Stimulated activated CD8-positive, alpha-beta memory T cell treated with anti-CD3 and anti-CD28 coated beads, Interleukin-12 subunit alpha, Interleukin-12 subunit beta, amount 100 ng/mL, for 24 hours (primary cell): ENCODE data around the gene TMEM94.
A peak's percentile ranks its signal among the peaks of the same experiment; 100 is the strongest.
"Not testable (repeated sequence)": the region's sequence is repeated elsewhere in the genome, so short reads cannot be mapped to it uniquely, and the experiment has no call there.

Source experiments
- DNase-seq: peaks from one replicate; pipeline ENCODE4 v3.0.0-alpha.2; 2020; ENCODE audit errors: extremely low read depth

The TMEM94 gene

DNA sequence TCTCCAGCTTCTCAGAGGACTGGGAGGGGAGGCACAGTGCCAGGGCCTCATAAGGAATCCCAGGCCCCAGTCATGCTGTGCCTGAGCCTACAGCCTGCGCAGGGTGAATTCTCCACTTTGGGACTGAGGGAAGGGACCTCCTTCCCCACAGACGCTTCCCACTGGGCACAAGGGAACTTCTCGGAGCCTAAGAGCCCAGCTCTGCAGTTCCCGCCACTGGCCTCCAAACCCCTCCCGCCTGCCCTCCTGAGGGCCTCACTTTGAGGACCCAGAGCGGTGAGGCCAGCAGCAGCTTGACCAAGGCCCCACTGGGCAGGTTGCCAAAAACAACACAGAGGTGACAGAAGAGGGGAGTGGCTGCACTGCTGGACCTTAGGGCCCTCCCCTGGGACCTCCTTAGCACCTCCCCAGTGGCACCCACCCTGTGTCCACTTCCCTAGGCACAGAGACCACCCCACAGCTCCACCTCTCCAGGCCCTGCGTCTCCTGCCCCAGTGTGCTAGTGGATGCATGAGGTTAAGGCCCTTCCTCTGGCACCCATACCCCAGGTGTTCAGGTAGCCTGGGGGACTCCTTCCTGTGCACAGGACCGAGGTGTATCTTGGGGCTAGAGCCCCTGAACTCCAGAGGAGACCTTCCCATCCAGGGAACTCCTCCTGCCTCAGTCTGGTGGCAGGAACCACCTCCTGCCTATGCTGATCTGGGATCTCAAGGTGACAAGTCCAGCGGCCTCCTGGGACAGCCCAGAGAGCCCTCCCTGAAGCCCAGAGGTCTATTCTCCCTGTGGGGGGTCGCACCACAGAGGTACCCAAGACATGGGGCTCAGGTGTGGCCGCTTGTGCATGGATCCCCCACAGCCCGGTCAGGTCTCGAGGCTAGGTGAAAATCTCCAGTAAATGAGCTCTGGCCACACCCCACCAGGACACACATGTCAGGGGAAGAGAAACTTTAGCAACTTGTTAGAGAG lies 55.5 kb downstream of the TMEM94 start:
- no peak for DNase-seq

DNA sequence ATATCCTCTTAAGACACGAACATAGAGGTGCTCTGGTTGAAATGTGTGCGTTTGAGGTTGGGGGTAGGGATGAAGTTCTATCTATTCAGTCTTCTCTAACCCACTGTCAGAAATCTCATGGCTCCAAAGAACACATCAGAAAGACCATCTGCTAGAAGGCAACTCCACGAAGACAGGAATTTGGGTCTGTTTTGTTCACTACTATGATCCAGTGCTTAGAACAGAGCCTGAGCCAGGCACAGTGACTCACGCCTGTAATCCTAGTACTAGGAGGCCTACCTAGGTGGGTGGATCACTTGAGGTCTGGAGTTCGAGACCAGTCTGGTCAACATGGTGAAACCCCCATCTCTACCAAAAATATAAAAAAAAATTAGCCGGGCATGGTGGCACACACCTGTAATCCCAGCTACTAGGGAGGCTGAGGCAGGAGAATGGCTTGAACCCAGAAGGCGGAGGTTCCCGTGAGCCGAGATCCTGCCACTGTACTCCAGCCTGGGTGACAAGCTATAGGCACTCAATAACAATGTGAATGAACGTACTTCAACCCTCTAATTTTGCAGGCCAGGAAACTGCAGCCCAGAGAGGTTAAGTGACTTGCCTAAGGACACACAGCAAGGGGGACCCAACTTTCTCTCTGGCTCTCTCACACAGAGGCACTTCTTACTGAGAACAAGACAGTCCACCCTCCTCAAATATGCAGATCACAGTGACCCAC lies 56.6 kb downstream of the TMEM94 start:
- no peak for DNase-seq

DNA sequence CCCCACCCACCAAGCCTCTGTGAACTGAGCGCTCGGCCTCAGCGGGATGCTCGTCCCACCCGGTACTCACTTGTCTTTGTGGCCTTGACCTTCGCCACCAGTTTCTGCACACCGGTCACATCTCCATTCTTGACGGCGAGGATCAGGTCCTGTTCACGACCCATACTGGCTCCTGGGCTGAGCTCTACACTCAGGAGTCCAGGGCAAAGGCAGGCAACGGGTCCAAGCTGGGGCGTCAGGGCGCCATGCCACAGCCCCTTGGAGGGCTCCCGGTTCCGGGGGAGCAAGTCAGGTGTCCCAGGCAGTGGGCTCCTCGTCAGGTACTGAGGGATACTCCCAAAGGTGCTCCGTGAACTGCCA lies 57.2 kb downstream of the TMEM94 start:
- DNase-seq: no peak

DNA sequence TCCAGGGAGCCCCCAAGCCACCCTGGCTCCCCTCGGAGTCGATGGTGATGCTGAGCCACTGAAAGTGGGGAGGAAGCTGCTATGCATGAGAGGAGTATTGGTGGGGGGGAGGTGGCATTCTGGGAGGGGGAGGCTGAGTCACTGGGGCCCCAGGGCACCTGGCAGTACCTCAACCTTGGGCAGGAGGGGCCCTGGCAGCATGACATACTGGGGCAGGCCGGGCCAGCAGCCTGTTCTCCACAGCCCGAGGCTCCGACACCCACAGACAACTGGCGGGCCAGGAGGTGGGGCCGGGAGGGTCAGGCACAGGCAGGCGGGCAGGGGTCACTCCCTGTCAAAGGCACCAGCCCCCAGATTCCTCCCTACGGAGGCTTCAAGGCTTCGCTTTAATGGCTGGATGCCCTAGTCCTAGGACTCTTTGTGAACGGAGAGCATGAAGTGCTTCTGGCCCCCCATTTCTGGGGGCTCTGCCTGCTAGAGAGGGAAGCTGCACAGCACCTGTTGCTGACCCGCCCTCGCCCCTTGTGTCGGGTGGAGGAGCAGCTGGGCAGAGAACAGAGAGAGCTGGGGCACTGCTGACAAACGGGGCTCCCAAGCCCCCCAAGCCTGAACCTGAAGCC lies 58.0 kb downstream of the TMEM94 start:
- DNase-seq: no peak

DNA sequence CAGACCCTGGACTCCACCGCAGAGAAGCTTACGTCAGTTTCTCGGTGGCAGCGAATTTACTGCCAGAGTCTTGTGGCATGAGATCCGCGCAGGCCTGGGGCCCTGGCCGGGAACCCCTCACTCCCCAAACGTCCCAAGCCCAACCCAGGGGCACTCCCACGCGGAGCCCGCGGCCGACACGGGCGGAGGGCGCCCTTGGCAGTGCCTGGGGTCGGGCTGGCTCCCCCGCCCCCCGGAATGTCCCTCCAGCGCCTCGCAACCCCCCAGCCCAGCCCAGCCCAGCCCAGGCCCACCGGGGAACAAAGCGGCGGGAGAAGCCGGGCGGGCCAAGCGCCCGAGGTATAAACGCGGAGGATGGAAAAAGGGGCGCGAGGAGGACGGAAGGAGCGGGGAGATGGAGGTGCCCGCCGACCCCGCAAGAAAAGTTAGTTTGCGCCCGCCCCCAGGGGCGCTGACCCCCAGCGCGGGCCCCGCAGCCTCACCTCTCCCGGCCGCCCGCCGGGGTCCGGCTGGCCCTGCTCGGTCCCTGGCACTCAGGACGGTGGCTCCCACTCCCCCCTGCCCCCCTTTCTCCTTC lies 58.6 kb downstream of the TMEM94 start:
- DNase-seq: no peak

DNA sequence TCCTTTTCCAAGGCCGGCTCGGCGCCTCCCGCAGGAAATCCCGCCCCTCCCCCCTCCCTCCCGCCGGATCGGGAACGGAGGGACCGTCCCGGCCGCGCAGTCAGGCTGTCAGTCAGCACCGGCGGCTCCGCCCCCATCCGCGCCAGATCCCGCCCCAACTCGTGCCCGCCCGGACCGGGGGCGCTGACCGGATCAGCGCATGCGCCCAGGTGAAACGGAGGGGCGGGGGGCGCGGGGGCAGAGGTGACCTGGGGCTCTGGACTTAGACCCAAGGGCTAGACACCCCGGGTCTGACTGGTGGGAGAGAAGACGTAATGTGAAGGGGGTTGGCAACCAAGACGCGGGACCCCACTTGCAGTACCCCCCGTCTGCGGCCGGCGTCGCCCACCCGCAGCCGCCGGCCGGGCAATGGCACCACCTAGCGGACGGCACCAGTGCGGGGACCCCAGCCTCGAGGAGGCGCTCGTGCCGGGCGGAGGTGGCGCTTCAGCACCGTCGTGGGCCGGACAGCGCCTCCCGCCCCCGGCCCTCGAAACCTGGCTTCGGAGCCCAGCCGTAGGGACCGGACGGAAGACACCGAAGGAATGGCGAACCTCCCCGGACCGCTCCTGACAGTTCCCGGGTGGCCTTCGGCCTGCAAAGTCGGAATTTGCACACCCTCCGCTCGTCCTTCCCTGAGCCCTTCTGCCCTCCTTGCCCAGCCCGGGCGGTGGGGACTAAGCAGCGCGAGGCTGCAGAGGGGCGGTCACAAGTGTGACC lies 59.2 kb downstream of the TMEM94 start, which contains the start of gene CASKIN2:
TSS of gene CASKIN2 (minus strand) at position 42 of the 759 bp plus-strand sequence. CDS start 1,733 bp downstream, outside the sequence.
- DNase-seq: peak; percentile 61

DNA sequence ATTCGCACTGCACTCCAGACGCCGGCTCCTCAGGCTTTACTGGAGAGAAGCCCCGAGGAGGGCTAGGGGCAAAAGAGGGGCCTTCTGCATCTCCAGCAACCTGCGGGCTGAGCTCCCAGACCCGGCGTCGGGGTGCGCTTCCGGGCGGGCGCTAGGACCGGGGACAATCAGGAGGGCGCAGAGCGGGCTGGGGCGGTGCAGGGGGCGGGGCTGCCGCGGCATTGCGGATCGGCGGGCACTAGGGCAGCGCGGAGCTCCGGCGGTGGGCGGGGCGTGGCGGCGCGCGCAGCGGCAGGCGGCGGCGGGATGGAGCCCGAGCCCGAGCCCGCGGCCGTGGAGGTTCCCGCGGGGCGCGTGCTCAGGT lies 59.8 kb downstream of the TMEM94 start, which contains the start of gene TSEN54:
TSS of gene TSEN54 (plus strand) at position 274 of the 364 bp plus-strand sequence. CDS start at position 307, 33 bp downstream.
- DNase-seq: peak; percentile 89

DNA sequence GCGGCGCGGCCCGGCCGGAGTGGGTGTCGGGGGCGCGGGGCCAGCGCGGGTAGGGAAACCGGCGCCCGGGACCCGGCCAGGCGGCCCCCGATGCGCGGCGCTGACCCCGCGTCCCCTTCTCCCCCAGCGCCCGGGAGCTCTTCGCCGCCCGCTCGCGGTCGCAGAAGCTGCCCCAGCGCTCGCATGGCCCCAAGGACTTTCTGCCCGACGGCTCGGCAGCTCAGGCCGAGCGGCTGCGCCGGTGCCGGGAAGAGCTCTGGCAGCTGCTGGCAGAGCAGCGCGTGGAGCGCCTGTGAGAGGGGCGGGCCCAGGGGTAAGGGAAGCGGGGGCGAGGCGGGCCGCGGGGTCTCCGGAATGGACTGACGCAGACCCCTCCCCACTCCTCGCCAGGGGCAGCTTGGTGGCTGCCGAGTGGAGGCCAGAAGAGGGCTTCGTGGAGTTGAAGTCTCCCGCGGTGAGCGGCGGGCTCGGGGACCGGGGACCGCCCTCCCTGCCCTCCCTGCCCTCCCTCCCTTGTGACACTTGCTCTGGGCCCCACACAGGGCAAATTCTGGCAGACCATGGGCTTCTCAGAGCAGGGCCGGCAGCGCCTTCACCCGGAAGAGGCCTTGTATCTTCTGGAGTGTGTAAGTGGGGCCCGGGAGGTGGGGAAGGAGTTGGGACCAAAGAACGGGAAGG lies 60.3 kb downstream of the TMEM94 start:
- no peak for DNase-seq

DNA sequence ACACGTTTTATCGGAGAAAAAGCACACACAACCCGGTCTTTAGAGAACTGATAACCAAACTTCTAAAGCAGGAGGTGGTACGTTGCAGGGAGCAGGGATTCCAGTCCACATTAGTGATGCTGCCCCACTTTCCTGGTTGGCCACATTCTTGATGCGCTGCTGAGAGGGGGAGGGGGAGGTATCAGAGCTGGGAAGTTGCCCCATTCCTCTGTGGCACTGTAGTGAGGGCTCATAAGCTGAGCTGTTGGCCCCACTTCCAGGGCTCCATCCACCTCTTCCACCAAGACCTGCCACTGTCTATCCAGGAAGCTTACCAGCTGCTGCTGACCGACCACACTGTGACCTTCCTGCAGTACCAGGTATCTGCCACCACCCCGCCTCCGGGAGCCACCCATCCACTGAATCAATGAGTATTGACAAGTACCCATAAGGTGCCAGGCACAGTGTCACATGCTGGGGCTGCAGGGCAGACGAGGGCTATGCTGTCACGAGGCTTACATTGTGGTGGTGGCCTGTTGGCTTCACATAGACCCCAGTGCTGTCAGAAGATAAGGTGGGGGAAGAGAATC lies 60.9 kb downstream of the TMEM94 start:
- no peak for DNase-seq

DNA sequence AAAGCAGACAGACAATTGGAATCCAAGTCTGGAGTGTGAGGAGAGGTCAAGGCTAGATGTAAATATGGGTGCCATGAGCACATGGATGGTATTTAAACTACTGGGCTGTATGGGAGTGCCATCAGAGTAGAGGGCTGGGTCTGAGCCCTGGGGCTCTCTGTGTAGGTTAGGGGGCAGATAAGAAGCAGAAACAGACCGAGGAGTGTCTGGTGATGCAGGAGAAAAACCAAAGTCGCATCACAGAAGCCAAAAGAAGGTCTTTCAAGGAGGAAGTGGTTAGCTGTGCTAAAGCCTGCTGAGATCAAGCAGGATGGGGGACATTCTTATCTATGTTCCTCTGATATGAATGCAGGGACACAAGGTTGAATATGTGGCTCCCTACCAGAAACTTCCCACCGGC lies 61.8 kb downstream of the TMEM94 start:
- no peak for DNase-seq

DNA sequence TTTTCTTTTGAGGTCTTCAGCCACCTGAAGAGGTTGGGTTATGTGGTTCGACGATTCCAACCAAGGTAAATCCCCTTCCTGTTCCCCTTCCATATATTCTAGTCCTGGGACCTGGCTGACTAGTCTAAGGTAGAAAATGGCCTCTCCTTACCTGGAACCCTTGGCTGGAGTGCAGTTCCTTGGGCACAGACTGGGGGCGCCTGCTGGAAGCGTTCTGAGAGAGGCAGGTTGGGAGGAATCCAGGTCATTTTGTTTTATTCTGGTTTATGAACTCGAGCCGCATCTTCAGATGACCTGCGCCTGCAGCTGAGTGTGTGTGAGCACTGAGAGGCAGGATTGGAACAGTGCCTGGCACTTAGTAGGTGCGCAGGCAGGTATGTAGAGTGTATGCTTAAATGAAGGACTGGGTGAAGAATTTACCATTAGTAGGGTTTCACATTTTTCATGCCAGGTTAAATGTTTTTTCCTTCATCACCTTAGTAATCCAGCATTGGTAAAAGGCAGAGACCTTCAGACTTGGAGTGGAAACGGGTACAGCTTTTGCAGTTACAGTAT lies 62.6 kb downstream of the TMEM94 start:
- no peak for DNase-seq

DNA sequence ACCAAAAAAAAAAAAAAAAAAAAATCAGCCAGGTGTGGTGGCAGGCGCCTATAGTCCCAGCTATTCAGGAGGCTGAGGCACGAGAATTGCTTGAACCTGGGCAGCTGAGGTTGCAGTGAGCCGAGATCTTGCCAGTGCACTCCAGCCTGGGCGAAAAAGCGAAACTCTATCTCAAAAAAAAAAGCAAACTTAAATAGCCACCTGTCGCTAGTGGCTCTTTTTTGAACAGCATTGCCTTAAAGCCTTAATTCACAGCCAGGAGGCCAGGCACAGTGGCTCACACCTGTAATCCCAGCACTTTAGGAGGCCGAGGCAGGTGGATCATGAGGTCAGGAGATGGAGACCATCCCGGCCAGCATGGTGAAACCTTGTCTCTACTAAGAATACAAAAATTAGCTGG lies 64.0 kb downstream of the TMEM94 start:
- DNase-seq: not testable (repeated sequence)

DNA sequence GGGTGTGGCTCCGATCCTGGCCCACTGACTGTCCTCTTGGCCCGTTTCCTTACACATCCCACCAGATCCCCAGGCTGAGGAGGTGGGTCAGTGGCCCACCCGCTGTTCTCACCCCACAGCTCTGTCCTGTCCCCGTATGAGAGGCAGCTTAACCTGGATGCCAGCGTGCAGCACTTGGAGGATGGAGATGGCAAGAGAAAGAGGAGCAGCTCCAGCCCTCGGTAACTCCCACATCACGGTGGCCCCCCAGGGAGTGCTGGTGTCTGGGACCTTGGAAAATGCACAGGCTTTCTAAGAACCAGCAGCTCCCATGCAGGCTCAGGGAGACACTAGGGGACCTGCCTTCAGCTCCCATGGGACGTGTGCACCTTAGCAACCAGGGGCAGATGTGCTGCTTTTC lies 64.9 kb downstream of the TMEM94 start:
- DNase-seq: no peak

DNA sequence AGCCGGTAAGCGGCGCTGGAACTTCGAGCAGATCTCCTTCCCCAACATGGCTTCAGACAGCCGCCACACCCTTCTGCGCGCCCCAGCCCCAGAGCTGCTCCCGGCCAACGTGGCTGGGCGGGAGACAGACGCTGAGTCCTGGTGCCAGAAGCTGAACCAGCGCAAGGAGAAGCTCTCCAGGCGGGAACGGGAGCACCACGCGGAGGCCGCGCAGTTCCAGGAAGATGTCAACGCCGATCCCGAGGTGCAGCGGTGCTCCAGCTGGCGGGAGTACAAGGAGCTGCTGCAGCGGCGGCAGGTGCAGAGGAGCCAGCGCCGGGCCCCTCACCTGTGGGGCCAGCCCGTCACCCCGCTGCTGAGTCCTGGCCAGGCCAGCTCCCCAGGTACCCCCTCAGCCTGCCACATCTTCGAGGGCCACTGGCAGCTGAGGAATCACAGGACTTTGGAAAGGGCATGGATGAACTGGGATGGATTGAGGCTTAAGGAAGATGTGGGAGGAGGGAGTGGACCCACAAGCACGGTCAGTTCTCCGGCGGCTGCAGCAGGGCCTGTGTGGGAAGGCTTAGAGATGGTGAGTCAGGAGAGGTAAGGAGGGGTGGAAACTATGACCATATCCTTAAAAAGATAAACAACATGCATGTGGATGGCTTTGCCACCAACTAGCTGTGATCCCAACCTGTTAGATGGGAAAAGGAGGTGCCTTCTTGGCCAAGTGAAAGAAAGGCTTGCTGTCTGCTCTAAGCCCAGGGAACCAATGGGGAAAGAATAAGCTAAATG lies 65.7 kb downstream of the TMEM94 start:
- DNase-seq: no peak

DNA sequence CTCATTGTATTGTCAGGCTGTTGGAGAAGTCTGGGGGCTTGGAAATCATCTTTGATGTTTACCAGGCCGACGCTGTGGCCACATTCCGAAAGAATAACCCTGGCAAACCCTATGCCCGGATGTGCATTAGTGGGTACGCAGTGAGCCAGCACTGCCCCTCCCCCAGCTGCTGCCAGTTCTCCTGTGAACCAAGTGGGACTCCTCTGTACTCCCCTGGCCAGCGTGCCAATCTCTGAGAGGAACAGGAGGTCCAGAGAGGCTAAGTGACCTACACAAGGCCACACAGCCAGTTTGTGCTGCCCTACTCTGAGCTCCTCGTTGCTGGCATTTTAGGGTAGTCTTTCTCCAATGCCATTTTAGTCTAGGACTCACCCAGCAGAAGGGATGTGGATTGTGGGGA lies 67.2 kb downstream of the TMEM94 start:
- no peak for DNase-seq

DNA sequence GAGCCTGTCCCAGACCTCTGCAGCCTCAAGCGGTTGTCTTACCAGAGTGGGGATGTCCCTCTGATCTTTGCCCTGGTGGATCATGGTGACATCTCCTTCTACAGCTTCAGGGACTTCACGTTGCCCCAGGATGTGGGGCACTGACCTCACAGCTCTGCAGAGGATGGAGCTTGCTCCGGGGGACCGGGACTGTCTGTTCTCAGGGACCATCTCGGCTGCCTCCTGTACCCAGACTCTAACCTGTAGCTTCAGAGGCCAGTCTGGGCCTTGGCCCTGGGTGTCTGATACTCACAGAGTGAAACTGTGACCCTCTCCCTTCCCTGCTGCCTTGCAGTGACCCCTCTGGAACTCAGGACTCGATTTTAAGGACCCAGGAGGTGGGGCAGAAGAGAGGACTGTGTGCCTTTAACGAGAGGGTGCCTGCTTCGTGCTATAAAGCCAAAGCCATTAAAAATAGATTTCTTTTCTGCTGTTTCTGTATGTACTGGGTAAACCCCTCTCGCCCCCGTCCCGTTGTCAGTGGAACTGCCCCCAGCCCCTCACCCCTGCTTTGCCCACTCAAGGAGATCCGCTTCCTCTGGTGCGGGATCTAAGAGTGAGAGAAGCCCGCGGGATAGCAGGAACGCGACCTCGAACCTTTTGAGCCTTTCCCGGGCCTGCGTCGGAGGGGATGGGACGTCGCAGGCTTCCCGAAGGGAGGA lies 68.0 kb downstream of the TMEM94 start:
- no peak for DNase-seq

DNA sequence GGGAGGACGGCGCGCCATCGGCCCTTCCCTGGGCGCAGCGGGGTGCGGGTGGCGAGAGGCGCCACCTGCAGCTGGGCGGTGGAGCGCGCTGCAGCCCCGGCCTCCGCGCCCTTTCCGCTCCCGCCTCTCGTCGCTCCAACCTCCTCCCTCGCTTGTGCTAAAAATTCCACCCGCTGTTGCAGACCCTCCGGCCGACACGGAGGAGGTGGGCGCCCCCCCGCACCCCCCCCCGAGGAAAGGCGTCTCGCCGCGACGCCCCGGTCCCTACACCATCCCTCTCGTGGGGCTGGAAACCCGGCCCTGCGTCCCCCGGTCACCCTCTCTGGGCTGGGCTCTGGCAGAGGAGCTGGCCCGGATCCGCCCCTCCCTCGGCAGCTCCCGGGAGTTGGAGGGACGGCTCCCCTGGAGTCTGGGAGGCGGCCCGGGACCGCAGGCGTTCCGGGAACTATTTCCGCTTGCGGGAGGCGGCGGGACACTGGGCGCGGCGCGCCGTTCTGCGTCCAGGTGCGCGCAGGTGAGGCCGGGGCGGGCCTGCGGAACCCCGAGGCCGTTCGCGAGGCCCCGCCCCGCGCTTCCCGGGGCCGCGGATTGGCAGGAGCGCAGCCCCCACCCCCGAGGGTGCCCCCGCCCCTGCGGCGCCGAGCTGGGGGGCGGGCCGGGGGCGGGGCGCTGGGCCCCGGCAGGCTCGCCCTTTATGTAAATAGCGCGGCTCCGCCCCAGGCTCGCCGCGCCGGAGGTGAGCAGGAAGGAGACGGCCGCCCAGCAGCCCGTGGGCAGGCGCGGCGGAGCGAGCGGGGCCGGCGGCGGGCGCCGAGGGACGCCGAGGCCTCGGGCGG lies 68.8 kb downstream of the TMEM94 start, which contains the start of gene LLGL2:
TSS of gene LLGL2 (plus strand) at position 728 of the 836 bp plus-strand sequence. CDS start 17,730 bp downstream, outside the sequence.
- DNase-seq: peak; percentile 54
